Activated CD4-positive, CD25-positive, alpha-beta regulatory T cell treated with anti-CD3 and anti-CD28 coated beads, Interleukin-2, amount 50 U/mL, for 72 hours (primary cell): Measurements from ENCODE around the gene MRPL21.

ENCODE experiments used
- DNase-seq: peaks from one replicate; pipeline ENCODE4 v3.0.0; 2021

The MRPL21 gene

DNA sequence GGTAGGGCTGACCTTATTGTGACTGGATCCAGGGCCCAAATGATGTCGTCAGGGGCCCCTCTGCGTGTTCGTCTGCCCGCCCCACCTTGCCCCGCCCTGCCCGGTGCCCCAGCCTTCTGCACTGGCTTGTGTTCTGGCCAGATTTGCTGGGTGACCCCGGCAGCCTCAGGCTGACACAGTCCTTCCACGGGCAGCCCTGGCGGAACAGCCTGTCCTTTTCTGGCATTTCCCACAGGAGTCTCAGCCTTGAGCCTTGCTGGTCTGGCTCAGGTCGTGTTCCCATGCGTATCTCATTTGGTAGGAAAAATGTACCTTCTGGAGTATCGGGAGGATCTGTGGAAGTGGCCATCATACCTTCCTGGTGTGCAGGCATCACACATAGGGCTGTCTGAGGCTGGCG lies 31.0 kb upstream of the MRPL21 start:
- no peak for DNase-seq

- no peak for DNase-seq
These were observed 30.7 kb upstream of the MRPL21 start for GRCh38 chr11:68934321-68934645.

DNA sequence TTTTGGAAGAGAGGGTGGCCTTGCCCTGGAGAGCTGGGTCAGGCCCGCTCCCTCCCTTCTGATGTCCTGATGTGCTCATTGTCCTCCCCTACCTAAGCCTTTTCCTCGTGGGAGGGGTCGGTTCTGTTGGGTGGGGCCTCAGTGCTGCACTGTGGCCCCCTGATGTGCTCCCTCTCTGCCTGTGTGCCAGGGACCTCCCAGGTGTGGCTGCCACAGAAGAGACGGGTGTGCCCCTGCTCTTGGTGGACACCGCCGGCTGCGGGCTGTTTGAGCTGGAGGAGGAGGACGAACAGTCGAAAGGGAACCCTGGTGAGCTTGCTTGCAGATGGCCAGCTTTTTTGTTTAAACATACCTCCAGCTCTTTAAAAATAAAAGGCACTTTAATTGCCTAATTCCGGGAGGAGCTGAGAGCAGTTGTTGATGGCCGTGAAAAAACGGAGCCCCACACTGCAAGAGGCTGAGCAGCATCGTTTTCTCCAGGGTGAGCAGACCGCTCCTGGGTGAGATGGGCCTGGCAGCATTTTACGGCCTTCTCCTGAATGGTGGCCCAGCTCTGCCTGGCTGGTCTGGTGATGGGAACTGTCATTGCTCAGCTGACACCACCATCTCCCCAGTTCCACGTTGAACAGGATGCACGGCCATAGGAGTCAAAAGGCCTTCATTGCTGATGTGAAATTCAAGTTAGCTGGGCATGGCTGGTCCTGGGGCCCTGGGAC lies 30.1 kb upstream of the MRPL21 start:
- no peak for DNase-seq

- DNase-seq, result no peak
These were observed 29.4 kb upstream of the MRPL21 start for GRCh38 chr11:68932933-68933577.

- no peak for DNase-seq
These were observed 28.7 kb upstream of the MRPL21 start for GRCh38 chr11:68932358-68932757.

- DNase-seq, result no peak
These were observed 28.3 kb upstream of the MRPL21 start for GRCh38 chr11:68931911-68932310.

- DNase-seq, result no peak
These were observed 27.6 kb upstream of the MRPL21 start for GRCh38 chr11:68930991-68931855.

GRCh38 chr11:68929706-68930570 lies 26.3 kb upstream of the MRPL21 start:
- no peak for DNase-seq

- no peak for DNase-seq
These were observed 25.5 kb upstream of the MRPL21 start for GRCh38 chr11:68929135-68929534.

DNA sequence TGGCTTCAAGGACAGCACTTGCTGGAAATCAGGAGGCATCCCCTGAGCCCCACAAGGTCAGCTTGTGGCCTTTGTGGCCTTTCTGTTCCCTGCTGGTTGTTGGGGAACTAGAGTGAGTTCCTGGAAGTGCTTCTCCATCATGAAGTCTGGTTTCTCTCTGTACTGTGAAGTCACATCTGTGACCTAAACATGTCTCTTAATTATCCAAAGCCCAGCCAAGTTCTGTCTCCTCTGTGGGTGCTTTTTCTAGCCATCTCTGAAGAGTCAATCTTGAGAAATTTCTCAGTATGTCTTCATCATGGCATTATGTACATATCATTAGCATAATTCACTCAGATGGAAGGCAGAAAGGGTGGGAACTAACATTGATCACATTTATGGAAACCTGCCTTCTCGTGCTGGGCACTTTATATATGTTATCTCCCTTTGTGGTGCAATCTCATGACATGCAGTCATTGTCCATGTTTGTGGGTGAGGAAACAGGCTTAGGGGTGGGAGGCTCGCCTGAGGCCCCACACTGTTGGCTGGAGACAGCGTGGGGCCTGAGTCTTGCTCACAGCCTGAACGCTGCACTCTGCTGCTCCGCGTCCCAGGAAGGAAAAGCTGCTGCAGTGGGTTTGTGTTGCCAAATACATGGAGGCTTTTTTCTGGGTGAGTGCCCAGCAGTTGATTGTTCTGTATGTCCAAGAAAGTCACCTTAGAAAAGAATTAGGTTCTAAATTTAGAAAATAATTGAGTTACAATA lies 24.7 kb upstream of the MRPL21 start:
- no peak for DNase-seq

- no peak for DNase-seq
These were observed 23.9 kb upstream of the MRPL21 start for GRCh38 chr11:68927280-68928135.

- no peak for DNase-seq
These were observed 22.0 kb upstream of the MRPL21 start for GRCh38 chr11:68925611-68926010.

- no peak for DNase-seq
These were observed 20.7 kb upstream of the MRPL21 start for GRCh38 chr11:68924073-68924925.

DNA sequence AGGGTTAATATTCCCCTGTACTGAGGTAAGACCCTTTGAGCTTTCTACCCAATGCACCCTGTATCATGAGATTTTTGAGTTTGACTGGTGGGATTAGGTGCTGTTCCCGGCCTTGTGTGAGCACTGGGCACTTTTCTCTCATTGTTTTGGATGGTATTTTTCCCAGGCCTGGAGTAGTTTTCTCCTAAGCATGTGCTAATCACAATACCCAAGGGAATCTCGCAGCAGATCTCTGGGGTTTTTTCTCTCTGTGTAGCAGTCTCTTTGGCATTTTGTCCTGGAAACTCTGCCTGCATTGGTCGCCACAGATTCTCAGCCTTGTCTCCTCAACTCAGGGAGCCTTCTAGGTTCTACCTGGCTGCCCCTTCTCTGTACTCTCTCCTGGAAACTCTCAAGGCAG lies 20.0 kb upstream of the MRPL21 start:
- DNase-seq, result no peak

GRCh38 chr11:68916439-68916838 lies 12.8 kb upstream of the MRPL21 start:
- DNase-seq, result no peak

DNA sequence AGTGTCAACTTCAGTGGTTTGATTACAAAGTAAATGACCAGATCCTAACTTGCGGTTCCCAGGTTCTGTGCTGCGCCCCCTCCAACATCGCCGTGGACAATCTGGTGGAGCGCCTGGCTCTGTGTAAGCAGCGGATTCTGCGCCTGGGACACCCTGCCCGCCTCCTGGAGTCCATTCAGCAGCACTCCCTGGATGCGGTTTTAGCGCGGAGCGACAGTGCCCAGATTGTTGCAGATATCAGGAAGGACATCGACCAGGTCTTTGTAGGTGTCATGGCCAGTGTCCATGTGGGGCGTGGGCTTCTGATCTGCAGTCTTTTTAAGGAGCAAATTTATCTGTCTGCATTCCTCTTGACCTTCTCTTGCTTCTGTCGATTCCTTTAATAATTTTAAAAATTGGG lies 11.1 kb upstream of the MRPL21 start:
- DNase-seq, result no peak

DNA sequence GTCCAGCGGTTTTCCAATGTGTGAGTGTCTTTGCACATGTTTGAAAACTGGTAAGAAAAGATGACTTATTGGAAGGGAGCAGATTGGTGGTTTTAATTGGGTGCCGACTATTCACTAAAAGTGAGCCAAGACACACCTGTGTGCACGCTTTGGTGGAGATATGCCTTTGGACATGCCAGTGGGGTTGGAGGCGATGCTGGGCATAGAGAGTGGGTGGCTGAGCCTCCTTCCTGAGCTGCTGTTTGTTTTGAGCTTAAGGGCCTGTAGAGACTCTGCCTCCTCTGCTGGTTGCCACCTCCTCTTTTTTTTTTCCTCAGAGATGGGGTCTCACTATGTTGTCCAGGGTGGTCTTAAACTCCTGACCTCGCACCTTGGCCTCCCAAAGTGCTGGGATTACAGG lies 9.6 kb upstream of the MRPL21 start:
- DNase-seq, result no peak

DNA sequence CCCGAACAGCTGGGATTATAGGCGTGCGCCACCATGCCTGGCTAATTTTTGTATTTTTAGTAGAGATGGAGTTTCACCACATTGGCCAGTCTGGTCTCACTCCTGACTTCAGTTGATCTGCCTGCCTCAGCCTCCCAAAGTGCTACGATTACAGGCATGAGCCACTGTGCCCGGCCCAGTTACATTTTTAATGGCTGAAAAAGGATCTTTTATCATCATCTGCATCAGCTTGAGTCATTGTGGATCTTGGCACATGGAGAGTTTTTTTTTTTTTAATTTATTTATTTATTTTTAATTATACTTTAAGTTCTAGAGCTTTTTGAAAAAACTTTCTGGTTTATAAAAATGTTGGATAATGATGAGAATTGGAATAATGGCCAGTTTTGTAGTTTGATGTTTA lies 8.6 kb upstream of the MRPL21 start:
- DNase-seq, result no peak

DNA sequence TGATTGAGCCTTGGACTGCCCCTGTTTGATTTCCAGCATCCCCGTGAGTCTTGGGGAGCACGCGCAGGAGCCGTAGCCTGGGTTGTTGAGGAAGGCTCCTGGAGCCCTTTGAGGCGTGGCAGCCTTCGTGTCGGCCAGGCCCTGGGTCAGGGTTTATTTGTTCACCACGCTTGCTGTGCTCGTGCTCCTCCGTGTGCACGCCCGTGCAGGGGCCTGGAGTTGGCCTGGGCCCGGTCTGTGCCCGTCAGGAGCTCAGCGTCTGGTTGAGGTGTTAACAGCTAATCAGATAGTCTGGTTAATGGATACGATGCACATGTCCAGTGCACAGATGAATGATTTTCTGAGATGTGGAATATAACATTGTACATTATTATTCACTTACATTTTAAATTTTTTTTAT lies 8.1 kb upstream of the MRPL21 start:
- no peak for DNase-seq

DNA sequence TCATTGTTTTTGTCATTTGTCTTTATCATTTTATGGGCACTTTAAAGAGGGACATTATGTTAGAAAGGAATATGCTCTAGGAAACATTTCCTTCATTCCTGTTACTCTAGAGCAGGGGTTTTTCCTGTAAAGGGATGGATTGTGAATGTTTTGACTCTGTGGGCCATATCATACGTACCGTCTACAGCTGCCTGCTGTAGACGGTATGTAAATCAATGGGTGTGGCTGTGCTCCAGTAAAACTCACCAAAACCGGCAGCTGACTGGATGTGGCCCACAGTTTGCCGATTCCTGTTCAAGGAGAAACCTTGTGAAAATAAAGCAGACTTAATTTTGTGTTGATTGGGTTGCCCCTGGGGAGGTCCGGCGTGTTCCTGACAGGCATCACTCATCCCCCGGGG lies 7.3 kb upstream of the MRPL21 start:
- no peak for DNase-seq
